Mucosa of descending colon (tissue), 3 donors: ENCODE results near the gene RPF1. TPM values are rescaled to one million over a fixed set of nuclear protein-coding genes. Genes with fewer than 3 reads are reported as not detected.

ENCODE experiments used
- ATAC-seq: fragments of 200-7000 bp; cut with Tn5 transposase; one replicate; pipeline ENCODE4 v1.9.1; 2020; ENCODE audit warnings: mild to moderate bottlenecking, moderate library complexity
- DNase-seq, 3 donors: peaks; one replicate each; pipeline ENCODE4 v3.0.0-alpha.2; 2020
- H3K36me3 ChIP-seq: fragments of 200-600 bp; one replicate; pipeline ENCODE4 v1.8.0; 2021; ENCODE audit warnings: low read depth, mild to moderate bottlenecking
- H3K4me1 ChIP-seq: fragments of 200-600 bp; one replicate; pipeline ENCODE4 v1.8.0; 2021; ENCODE audit warnings: low read depth, mild to moderate bottlenecking
- H3K4me3 ChIP-seq: fragments of 200-600 bp; one replicate; pipeline ENCODE4 v1.8.0; 2021; ENCODE audit warnings: mild to moderate bottlenecking
- H3K9me3 ChIP-seq: fragments of 200-600 bp; one replicate; pipeline ENCODE4 v1.8.0; 2021; ENCODE audit warnings: mild to moderate bottlenecking
- CTCF ChIP-seq: fragments of 200-600 bp; IDR thresholded peaks from one replicate; pipeline ENCODE4 v1.8.0; 2022; ENCODE audit warnings: antibody characterized with exemption, mild to moderate bottlenecking
- intact Hi-C, 2 donors: fragments of 100-400 bp; cut with DNase I in 1 of 2; cut with micrococcal nuclease in 1 of 2; formaldehyde crosslinking; loops; one replicate each; pipeline versions ENCODE4 v1.11.0 to v1.11.1; 2022; cut with DNase I, micrococcal nuclease
- long read RNA-seq, 2 donors: library from polyadenylated mRNA; unstranded; transcript quantifications; one replicate each; pipeline ENCODE4 v2.0.0, GENCODE V29; 2019 to 2021
- total RNA-seq, 3 donors: library from RNA; stranded (reverse); fragmentation: NEBNext Ultra II Directional in 2 of 3; extraction: Animal tissue kit (Norgen Biotek cat#: 25700) in 2 of 3; gene quantifications; one replicate each; pipeline versions ENCODE4 v1.2.1 to v1.2.4, GENCODE V29; 2021 to 2023
- donor health status: DM: no; HTN: no; CAD: no; lungs with moderate emphysema.
- donor health status: DM: no; HTN: no; CAD: no.
- donor health status: DM: no; HTN: yes; CAD: no.

The RPF1 gene
- 10 to 100 TPM; 24.3 to 28.8 (median 25.8) TPM for total RNA-seq
- long read RNA-seq, donor 1, transcript RPF1-201 (9 exons, 1,385 nt): major isoform, 8 of 12 reads
- long read RNA-seq, donor 1, partial matches to known transcripts: 2 of 12 reads
- long read RNA-seq, donor 1, other reads (novel, unspliced or antisense): 2 of 12 reads
- long read RNA-seq, donor 2, transcript RPF1-201 (9 exons, 1,385 nt): major isoform, 5 of 6 reads
- long read RNA-seq, donor 2, partial matches to known transcripts: 0 of 6 reads
- long read RNA-seq, donor 2, other reads (novel, unspliced or antisense): 1 of 6 reads

- H3K4me3 ChIP-seq: peak within 1 kb of the TSS; percentile 60
- peak; percentile 78 to 83 (median 78) for DNase-seq
- peaks cover 14% of the 10 kb centered on the region for H3K4me1 ChIP-seq
- H3K9me3 ChIP-seq: no peaks in the 10 kb centered on the region
- ATAC-seq: peak; percentile 95
- intact Hi-C loops: no loop called here
- no peak for TF ChIP-seq CTCF
- H3K36me3 ChIP-seq: no peaks in the 10 kb centered on the region
Observed at GRCh38 chr1:84478876-84479868, at the start of gene RPF1. TSS of gene RPF1 (plus strand) at chr1:84479266. CDS start at chr1:84479282, 16 bp downstream.

DNA sequence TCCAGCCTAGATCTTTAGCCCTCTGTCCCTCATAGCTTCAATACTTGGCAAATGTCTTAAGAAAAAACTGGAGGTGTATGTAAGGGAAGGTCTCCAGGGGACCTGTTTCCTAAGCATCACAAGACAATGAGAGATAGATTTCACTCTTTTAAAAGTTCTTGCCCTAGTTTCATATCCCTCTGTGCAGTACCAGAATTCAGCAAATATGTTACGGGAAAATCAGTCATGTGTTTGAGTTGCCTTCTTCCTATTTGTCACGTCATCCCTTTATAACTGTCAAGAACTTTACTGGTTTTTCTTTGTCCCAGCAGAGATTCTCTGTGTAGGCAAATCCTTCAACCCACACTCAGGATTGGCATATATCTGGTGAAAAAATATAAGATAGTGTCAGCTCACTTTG, 48.5 kb upstream of the RPF1 start:
- Histone ChIP-seq H3K4me1 (peaks cover 6% of the 10 kb centered on the region), H3K4me3 (no peak overlapping the region), H3K36me3 (no peaks in the 10 kb centered on the region), H3K9me3 (peaks cover 3% of the 10 kb centered on the region)
- intact Hi-C loops: loop anchor here in 1 of 2 donors (10.0 kb wide), 1 partner anchor 194 kb away; no protein-coding TSS in a partner anchor
- no peak for DNase-seq
- no peak for TF ChIP-seq CTCF
- ATAC-seq: no peak

DNA sequence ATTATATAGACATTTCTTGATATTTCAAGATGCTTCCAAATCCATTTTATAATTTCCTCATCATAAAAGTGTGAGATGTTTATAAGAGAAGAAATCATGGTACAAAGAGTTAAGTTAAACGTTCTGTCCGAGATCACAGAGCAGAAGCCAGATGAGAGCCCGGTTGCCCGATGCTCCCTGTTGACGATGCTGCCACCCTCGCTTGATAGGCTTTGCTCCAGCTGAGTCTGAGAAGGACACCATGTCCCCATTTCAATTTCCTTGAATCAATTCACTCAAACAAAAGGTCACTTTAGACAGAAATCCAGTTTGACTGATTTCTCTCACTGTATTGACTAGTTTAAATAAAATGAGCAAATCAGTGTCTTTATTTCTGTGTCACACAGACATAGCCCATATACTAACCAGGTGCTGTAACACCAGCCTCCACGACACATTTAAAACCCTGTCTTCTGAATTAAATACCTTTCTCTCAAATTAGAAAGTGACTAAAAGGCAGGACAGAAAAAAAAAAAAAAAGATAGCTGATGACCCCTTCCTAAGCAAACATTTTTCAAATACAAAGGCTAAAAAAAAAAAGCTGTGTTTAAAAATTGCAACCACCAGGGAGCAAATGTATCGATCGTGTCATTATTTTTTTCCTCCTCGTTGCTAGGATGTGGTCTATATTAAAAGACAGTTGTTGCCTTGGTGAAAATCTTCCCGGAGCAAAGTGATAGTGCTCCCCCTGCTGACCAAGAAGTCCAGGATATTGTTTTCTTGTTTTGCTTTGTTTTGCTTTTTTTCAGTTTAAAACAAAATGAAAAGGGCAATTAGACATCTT, 45.6 kb upstream of the RPF1 start:
- no peaks in the 10 kb centered on the region for H3K36me3 ChIP-seq
- intact Hi-C loops: loop anchor here in 1 of 2 donors (2.0 to 10.0 kb wide), 2 partner anchors 191 to 291 kb away; no protein-coding TSS in a partner anchor
- peak; percentile 45 for TF ChIP-seq CTCF

DNA sequence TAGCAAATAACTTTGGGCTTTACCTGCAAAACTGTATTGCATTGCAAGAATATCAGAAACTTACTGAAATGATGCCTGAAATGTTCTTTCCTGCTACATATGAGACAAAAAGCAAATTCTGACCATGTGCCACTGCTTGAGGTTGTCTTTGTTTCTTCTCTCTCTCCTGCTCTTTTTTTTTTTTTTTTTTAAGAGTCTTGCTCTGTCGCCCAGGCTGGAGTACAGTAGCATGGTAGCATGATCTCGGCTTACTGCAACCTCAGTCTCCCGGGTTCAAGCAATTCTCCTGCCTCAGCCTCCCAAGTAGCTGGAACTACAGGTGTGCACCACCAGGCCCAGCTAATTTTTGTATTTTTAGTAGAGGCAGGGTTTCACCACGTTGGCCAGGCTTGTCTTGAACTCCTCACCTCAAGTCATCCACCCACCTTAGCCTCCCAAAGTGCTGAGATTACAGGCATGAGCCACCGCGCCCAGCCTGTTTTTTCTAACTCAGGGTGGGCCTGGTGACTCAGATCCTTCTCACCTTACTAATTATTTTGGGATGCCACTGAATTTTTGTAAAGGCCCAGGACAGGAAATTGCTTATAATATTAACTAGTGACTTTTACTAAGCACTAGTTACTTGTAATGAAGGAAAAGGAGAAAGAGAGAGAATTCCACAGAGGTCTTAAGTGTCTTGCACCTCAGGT, 44.8 kb upstream of the RPF1 start:
- ATAC-seq (no peak), DNase-seq (no peak)
- intact Hi-C loops: loop anchor here in 1 of 2 donors (2.0 to 10.0 kb wide), 2 partner anchors 191 to 291 kb away; no protein-coding TSS in a partner anchor
- Histone ChIP-seq H3K9me3 (peaks cover 3% of the 10 kb centered on the region), H3K36me3 (no peaks in the 10 kb centered on the region), H3K4me3 (no peak overlapping the region), H3K4me1 (peaks cover 6% of the 10 kb centered on the region)
- no peak for TF ChIP-seq CTCF

More for the DNA sequence above, 45.6 kb upstream of the RPF1 start:
- peak; percentile 92 for ATAC-seq
- Histone ChIP-seq H3K4me1 (peaks cover 6% of the 10 kb centered on the region), H3K4me3 (no peak overlapping the region), H3K9me3 (peaks cover 3% of the 10 kb centered on the region)
- peak; percentile 61 to 86 (median 65) for DNase-seq
